ENCODE data around the gene BMERB1.

Gene BMERB1

DNA sequence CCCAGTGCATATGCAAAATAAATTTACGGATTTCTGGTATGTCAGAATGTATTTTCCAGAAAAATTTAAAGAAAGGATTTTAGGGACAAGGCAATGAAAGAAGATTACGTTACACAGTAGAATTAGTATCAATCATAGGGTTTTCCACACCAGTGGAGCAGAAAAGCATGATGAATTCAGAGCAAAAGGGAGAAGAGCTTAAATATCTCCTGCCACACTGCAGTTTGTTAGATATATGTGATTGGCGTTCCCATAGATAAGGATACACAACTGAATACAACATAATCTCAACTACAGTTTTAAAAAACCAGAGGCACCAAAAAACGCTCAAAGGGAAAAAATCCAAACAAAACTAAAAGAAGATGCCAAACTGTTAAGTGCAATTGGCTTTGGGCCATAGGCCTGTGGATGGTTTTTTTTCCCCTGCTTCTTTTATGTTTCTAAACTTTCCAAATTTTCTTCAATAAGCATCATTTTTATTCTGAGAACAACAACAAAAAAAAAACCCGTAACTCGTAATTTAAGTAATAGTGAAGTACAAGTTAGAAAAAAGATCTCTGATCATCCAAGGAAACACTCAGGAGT, 186.3 kb downstream of the BMERB1 start:
- H3K4me1 Mint-ChIP-seq = no peaks in the 10 kb centered on the region
- no peak for ATAC-seq
- no peak overlapping the region for H3K4me3 Mint-ChIP-seq
- H3K27ac Mint-ChIP-seq = peak overlapping the region in 1 of 2 donors; percentile 67
- H3K9me3 Mint-ChIP-seq = no peaks in the 10 kb centered on the region
- no peaks in the 10 kb centered on the region for H3K27me3 Mint-ChIP-seq
- DNase-seq = no peak

DNA sequence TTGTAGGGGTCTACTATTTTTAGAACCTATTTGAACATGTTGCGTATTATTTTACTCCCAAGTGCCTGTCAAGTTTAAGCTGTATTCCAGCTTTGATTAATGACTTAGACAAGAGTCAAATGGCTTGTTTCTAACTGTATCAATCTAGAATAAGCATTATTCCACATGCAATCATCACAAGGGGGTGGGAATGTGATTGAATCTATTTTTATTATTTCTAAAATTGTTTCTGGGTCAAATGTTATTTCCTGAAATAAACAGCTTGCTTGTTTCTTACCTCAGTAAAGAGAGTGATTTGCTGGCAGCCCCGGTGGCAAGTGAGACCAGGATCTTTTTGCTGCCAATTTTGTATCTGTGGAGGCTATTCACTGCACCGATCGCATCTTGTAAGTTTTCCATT, 187.1 kb downstream of the BMERB1 start:
- Mint-ChIP-seq H3K4me3 (no peak overlapping the region), H3K27me3 (no peaks in the 10 kb centered on the region), H3K9me3 (no peaks in the 10 kb centered on the region), H3K27ac (peak overlapping the region in 1 of 2 donors; percentile 8), H3K4me1 (no peaks in the 10 kb centered on the region)
- DNase-seq = no peak
- no peak for ATAC-seq

DNA sequence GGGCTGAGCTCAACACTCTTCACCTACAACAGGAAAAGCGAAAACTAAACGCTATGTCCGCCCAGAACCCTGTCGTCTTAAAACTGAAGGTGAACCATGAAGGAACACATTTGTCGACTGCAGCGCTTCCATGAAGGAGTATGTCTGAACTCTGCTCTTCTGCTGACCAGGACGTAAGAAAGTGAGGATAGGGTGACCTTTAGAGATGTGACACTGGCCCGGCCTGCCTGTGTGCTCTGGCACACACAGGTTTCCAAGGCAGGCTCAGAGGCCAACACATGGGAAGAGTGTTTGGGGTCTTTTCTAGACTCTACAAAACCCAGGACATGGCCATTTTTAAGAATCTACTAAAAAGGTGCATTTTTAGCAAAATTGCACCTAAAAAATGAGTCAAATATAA, 187.5 kb downstream of the BMERB1 start:
- no peak for DNase-seq
- H3K27me3 Mint-ChIP-seq = no peaks in the 10 kb centered on the region
- no peak overlapping the region for H3K4me3 Mint-ChIP-seq
- no peaks in the 10 kb centered on the region for H3K4me1 Mint-ChIP-seq
- H3K27ac Mint-ChIP-seq = peak overlapping the region in 1 of 2 donors; percentile 8
- no peak for ATAC-seq
- no peaks in the 10 kb centered on the region for H3K9me3 Mint-ChIP-seq

DNA sequence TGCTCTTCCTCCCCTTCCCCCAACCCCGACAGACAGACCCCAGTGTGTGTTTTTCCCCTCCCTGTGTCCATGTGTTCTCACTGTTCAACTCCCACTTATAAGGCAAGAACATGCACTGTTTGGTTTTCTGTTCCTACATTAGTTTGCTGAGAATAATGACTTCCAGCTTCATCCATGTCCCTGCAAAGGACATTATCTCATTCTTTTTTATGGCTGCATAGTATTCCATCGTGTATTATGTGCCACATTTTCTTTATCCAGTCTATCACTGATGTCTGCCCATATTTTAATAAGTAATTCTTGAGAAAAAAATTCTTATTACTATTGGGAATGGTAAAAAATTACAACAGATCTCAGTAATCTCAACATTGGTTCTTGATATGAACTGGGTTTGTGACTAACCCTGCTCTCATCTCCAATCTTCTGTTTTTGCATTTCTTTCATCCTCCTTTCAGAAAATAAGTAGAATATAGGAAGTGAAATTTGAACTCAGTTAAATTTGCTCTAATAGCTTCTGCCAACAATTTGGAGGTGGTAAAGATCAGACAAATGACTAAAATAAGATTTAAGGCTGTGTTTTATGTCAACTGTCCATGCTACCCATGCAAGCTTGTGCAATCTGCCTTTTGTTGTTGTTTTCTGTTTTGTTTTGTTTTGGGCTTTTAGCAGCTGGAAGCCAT, 197.5 kb downstream of the BMERB1 start:
- no peaks in the 10 kb centered on the region for H3K27me3 Mint-ChIP-seq
- H3K4me1 Mint-ChIP-seq = peaks cover 54% of the 10 kb centered on the region
- H3K4me3 Mint-ChIP-seq = no peak overlapping the region
- H3K27ac Mint-ChIP-seq = peak overlapping the region in 1 of 2 donors; percentile 66
- no peaks in the 10 kb centered on the region for H3K9me3 Mint-ChIP-seq
- no peak for ATAC-seq
- no peak for DNase-seq

DNA sequence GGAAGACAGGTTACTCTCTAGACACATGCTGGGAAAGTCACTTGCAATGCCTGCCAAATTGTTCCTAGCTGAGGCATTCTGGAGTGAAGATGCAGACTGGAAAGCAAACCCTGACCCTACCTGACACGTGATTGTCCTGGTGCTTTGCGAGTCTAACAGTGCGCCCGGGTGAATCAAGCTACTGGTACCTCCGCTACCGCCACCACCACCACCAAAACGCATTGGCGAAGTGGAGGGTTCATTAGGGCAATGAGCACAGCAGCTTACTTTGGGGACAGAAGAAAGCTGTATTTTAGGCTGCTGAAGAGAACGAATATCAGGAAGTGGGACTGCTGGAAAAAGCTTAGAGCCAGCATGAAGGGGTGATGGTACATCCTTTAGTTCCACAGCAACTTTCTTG, 201.5 kb downstream of the BMERB1 start:
- Mint-ChIP-seq H3K27ac (peak overlapping the region; percentile 98), H3K9me3 (no peaks in the 10 kb centered on the region), H3K4me1 (peaks cover 84% of the 10 kb centered on the region), H3K4me3 (peak overlapping the region; percentile 59 to 77), H3K27me3 (no peaks in the 10 kb centered on the region)
- DNase-seq = no peak
- no peak for ATAC-seq

DNA sequence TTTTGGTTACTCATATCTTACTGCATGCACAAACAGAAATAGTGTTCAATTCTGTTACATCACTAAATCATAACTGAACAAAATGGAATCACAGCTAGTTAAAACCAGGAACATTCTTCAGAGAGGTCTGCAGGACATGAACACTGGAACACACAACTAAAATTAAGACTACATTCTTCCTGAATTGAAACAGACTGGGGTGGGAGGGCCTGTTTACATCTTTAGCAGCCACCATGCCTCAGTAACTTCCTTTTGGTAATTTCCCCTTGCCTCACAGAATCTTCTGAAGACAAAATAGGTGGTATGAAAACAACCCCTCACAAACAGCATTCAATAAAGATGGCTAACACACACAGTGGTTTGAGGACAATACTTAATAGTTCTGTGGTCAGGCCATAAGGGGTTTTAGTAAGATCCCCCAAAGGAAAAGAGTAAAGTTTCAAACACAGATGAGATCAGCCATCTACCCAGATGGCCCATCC, 202.0 kb downstream of the BMERB1 start:
- H3K4me3 Mint-ChIP-seq = peak overlapping the region; percentile 59 to 77
- H3K4me1 Mint-ChIP-seq = peaks cover 89% of the 10 kb centered on the region
- H3K9me3 Mint-ChIP-seq = no peaks in the 10 kb centered on the region
- no peaks in the 10 kb centered on the region for H3K27me3 Mint-ChIP-seq
- ATAC-seq (peak; percentile 88), DNase-seq (peak; percentile 30 to 43)
- H3K27ac Mint-ChIP-seq = peak overlapping the region; percentile 98

All from stimulated activated naive CD8-positive, alpha-beta T cell treated with anti-CD3 and anti-CD28 coated beads, Interleukin-15, amount 100 ng/mL, for 72 hours (primary cell).